ENCODE data around the gene MAP3K4.

Gene MAP3K4

GRCh38 chr6:160995271-160995670 is 3.7 kb downstream of the MAP3K4 start:
- no peaks in the 10 kb centered on the region for H3K4me1 ChIP-seq (ENCODE audit: control insufficient read depth, insufficient read depth, low read length)

GRCh38 chr6:160996131-160996601 is 4.6 kb downstream of the MAP3K4 start:
- no peaks in the 10 kb centered on the region for H3K27me3 ChIP-seq (ENCODE audit: control insufficient read depth, insufficient read depth, low read length)

More at GRCh38 chr6:160995271-160995670, 3.7 kb downstream of the MAP3K4 start:
- Histone ChIP-seq H3K27me3 (ENCODE audit: control insufficient read depth, insufficient read depth, low read length) (no peaks in the 10 kb centered on the region), H3K9me3 (ENCODE audit: control insufficient read depth, low read length) (no peaks in the 10 kb centered on the region), H3K9ac (ENCODE audit: low read length) (no peak overlapping the region), H3K4me3 (ENCODE audit: low read length) (no peak overlapping the region), H3K36me3 (ENCODE audit: control insufficient read depth, insufficient read depth, low read length) (no peaks in the 10 kb centered on the region)

GRCh38 chr6:160998217-160998616 is 6.6 kb downstream of the MAP3K4 start:
- Histone ChIP-seq H3K4me1 (ENCODE audit: control insufficient read depth, insufficient read depth, low read length) (peaks cover 5% of the 10 kb centered on the region), H3K36me3 (ENCODE audit: control insufficient read depth, insufficient read depth, low read length) (no peaks in the 10 kb centered on the region), H3K9ac (ENCODE audit: low read length) (no peak overlapping the region), H3K4me3 (ENCODE audit: low read length) (no peak overlapping the region), H3K27me3 (ENCODE audit: control insufficient read depth, insufficient read depth, low read length) (no peaks in the 10 kb centered on the region), H3K9me3 (ENCODE audit: control insufficient read depth, low read length) (no peaks in the 10 kb centered on the region)

More at GRCh38 chr6:160996131-160996601, 4.6 kb downstream of the MAP3K4 start:
- Histone ChIP-seq H3K9ac (ENCODE audit: low read length) (no peak overlapping the region), H3K4me3 (ENCODE audit: low read length) (no peak overlapping the region), H3K9me3 (ENCODE audit: control insufficient read depth, low read length) (no peaks in the 10 kb centered on the region), H3K4me1 (ENCODE audit: control insufficient read depth, insufficient read depth, low read length) (no peaks in the 10 kb centered on the region), H3K36me3 (ENCODE audit: control insufficient read depth, insufficient read depth, low read length) (no peaks in the 10 kb centered on the region)

GRCh38 chr6:160998766-160999165 is 7.2 kb downstream of the MAP3K4 start:
- Histone ChIP-seq H3K4me3 (ENCODE audit: low read length) (no peak overlapping the region), H3K36me3 (ENCODE audit: control insufficient read depth, insufficient read depth, low read length) (no peaks in the 10 kb centered on the region), H3K27me3 (ENCODE audit: control insufficient read depth, insufficient read depth, low read length) (no peaks in the 10 kb centered on the region), H3K9me3 (ENCODE audit: control insufficient read depth, low read length) (no peaks in the 10 kb centered on the region), H3K4me1 (ENCODE audit: control insufficient read depth, insufficient read depth, low read length) (peaks cover 5% of the 10 kb centered on the region), H3K9ac (ENCODE audit: low read length) (no peak overlapping the region)

- Histone ChIP-seq H3K4me3 (ENCODE audit: low read length) (no peak overlapping the region), H3K9me3 (ENCODE audit: control insufficient read depth, low read length) (no peaks in the 10 kb centered on the region), H3K36me3 (ENCODE audit: control insufficient read depth, insufficient read depth, low read length) (no peaks in the 10 kb centered on the region), H3K9ac (ENCODE audit: low read length) (no peak overlapping the region), H3K27me3 (ENCODE audit: control insufficient read depth, insufficient read depth, low read length) (no peaks in the 10 kb centered on the region), H3K4me1 (ENCODE audit: control insufficient read depth, insufficient read depth, low read length) (peaks cover 5% of the 10 kb centered on the region)
Observed at GRCh38 chr6:160999516-160999915, 7.9 kb downstream of the MAP3K4 start.

GRCh38 chr6:161000632-161001031 is 9.1 kb downstream of the MAP3K4 start:
- Histone ChIP-seq H3K9me3 (ENCODE audit: control insufficient read depth, low read length) (no peaks in the 10 kb centered on the region), H3K36me3 (ENCODE audit: control insufficient read depth, insufficient read depth, low read length) (no peaks in the 10 kb centered on the region), H3K4me1 (ENCODE audit: control insufficient read depth, insufficient read depth, low read length) (peaks cover 5% of the 10 kb centered on the region), H3K9ac (ENCODE audit: low read length) (no peak overlapping the region), H3K4me3 (ENCODE audit: low read length) (no peak overlapping the region), H3K27me3 (ENCODE audit: control insufficient read depth, insufficient read depth, low read length) (no peaks in the 10 kb centered on the region)

- Histone ChIP-seq H3K27me3 (ENCODE audit: control insufficient read depth, insufficient read depth, low read length) (no peaks in the 10 kb centered on the region), H3K4me3 (ENCODE audit: low read length) (no peak overlapping the region), H3K9me3 (ENCODE audit: control insufficient read depth, low read length) (no peaks in the 10 kb centered on the region), H3K9ac (ENCODE audit: low read length) (no peak overlapping the region), H3K36me3 (ENCODE audit: control insufficient read depth, insufficient read depth, low read length) (no peaks in the 10 kb centered on the region), H3K4me1 (ENCODE audit: control insufficient read depth, insufficient read depth, low read length) (peaks cover 5% of the 10 kb centered on the region)
Observed at GRCh38 chr6:161001421-161001820, 9.9 kb downstream of the MAP3K4 start.

- no peaks in the 10 kb centered on the region for H3K27me3 ChIP-seq (ENCODE audit: control insufficient read depth, insufficient read depth, low read length)
- H3K4me3 ChIP-seq (ENCODE audit: low read length): no peak overlapping the region
- H3K9me3 ChIP-seq (ENCODE audit: control insufficient read depth, low read length): no peaks in the 10 kb centered on the region
- no peaks in the 10 kb centered on the region for H3K36me3 ChIP-seq (ENCODE audit: control insufficient read depth, insufficient read depth, low read length)
- peaks cover 5% of the 10 kb centered on the region for H3K4me1 ChIP-seq (ENCODE audit: control insufficient read depth, insufficient read depth, low read length)
- no peak overlapping the region for H3K9ac ChIP-seq (ENCODE audit: low read length)
Observed at GRCh38 chr6:161003336-161003735, 11.8 kb downstream of the MAP3K4 start.

- Histone ChIP-seq H3K4me1 (ENCODE audit: control insufficient read depth, insufficient read depth, low read length) (peaks cover 12% of the 10 kb centered on the region), H3K9me3 (ENCODE audit: control insufficient read depth, low read length) (no peaks in the 10 kb centered on the region), H3K27me3 (ENCODE audit: control insufficient read depth, insufficient read depth, low read length) (peaks cover 11% of the 10 kb centered on the region), H3K9ac (ENCODE audit: low read length) (no peak overlapping the region), H3K36me3 (ENCODE audit: control insufficient read depth, insufficient read depth, low read length) (no peaks in the 10 kb centered on the region), H3K4me3 (ENCODE audit: low read length) (no peak overlapping the region)
Observed at GRCh38 chr6:161008245-161008644, 16.7 kb downstream of the MAP3K4 start.

GRCh38 chr6:161009991-161010390 is 18.4 kb downstream of the MAP3K4 start:
- no peak overlapping the region for H3K9ac ChIP-seq (ENCODE audit: low read length)
- H3K36me3 ChIP-seq (ENCODE audit: control insufficient read depth, insufficient read depth, low read length): no peaks in the 10 kb centered on the region
- no peak overlapping the region for H3K4me3 ChIP-seq (ENCODE audit: low read length)
- H3K9me3 ChIP-seq (ENCODE audit: control insufficient read depth, low read length): no peaks in the 10 kb centered on the region
- peaks cover 12% of the 10 kb centered on the region for H3K4me1 ChIP-seq (ENCODE audit: control insufficient read depth, insufficient read depth, low read length)
- H3K27me3 ChIP-seq (ENCODE audit: control insufficient read depth, insufficient read depth, low read length): peaks cover 11% of the 10 kb centered on the region

GRCh38 chr6:161010418-161010817 is 18.8 kb downstream of the MAP3K4 start:
- no peak overlapping the region for H3K9ac ChIP-seq (ENCODE audit: low read length)
- H3K9me3 ChIP-seq (ENCODE audit: control insufficient read depth, low read length): no peaks in the 10 kb centered on the region
- peaks cover 11% of the 10 kb centered on the region for H3K27me3 ChIP-seq (ENCODE audit: control insufficient read depth, insufficient read depth, low read length)
- H3K4me1 ChIP-seq (ENCODE audit: control insufficient read depth, insufficient read depth, low read length): peaks cover 12% of the 10 kb centered on the region
- H3K36me3 ChIP-seq (ENCODE audit: control insufficient read depth, insufficient read depth, low read length): no peaks in the 10 kb centered on the region
- no peak overlapping the region for H3K4me3 ChIP-seq (ENCODE audit: low read length)

- H3K36me3 ChIP-seq (ENCODE audit: control insufficient read depth, insufficient read depth, low read length): no peaks in the 10 kb centered on the region
- H3K4me3 ChIP-seq (ENCODE audit: low read length): no peak overlapping the region
- peaks cover 11% of the 10 kb centered on the region for H3K27me3 ChIP-seq (ENCODE audit: control insufficient read depth, insufficient read depth, low read length)
- no peak overlapping the region for H3K9ac ChIP-seq (ENCODE audit: low read length)
- H3K9me3 ChIP-seq (ENCODE audit: control insufficient read depth, low read length): no peaks in the 10 kb centered on the region
- peaks cover 12% of the 10 kb centered on the region for H3K4me1 ChIP-seq (ENCODE audit: control insufficient read depth, insufficient read depth, low read length)
Observed at GRCh38 chr6:161011492-161012480, 20.2 kb downstream of the MAP3K4 start.
